Activated T-cell treated with anti-CD3 and anti-CD28 coated beads for 4 hours (primary cell): ENCODE data around the gene PTRHD1.
"Not testable (repeated sequence)": the region's sequence is repeated elsewhere in the genome, so short reads cannot be mapped to it uniquely, and the experiment has no call there.

ENCODE experiments used
- DNase-seq: peaks from one replicate; pipeline ENCODE4 v3.0.0-alpha.2; 2020

PTRHD1 gene

GRCh38 chr2:24805811-24806660 is 12.8 kb upstream of the PTRHD1 start:
- not testable (repeated sequence) for DNase-seq

- DNase-seq: not testable (repeated sequence)
Observed at GRCh38 chr2:24800487-24800886, 7.3 kb upstream of the PTRHD1 start.

DNA sequence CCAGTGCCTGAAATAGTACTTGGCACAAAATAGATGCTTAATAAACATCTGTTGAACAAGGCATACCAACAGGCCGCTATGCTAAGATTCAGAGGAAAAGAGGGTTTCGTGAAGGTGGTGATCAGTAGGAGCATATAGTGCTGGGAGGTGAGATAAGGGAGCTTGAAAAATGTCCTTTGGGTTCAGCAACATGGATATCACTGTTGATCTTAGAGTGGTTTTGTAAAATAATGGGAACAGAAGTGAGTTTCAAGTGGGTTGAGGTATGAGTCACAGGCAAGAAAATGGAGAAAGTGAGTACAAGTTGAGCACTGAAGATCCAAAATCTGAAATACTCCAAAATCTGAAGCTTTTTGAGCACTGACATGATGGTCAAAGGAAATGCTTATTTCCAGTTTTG is 4.5 kb upstream of the PTRHD1 start:
- no peak for DNase-seq

- DNase-seq: peak; percentile 5
Observed at GRCh38 chr2:24793761-24794435, 707 bp upstream of the PTRHD1 start.

DNA sequence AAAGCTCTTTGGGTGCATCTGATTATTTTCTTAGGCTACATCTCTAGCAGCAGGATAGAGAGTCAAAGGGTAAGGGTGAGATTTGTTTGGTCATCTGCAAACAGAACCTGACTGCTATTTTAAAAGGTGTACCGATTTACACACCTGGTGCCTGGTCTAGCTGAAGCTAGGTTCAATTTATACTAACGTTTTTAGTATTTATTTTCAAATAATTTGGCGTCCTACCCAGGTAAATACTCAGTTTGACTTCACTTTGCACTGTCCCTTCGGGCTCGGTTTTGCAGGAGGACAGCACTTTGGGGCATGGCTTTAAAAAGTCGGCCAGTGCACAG is 683 bp downstream of the PTRHD1 start:
- no peak for DNase-seq

DNA sequence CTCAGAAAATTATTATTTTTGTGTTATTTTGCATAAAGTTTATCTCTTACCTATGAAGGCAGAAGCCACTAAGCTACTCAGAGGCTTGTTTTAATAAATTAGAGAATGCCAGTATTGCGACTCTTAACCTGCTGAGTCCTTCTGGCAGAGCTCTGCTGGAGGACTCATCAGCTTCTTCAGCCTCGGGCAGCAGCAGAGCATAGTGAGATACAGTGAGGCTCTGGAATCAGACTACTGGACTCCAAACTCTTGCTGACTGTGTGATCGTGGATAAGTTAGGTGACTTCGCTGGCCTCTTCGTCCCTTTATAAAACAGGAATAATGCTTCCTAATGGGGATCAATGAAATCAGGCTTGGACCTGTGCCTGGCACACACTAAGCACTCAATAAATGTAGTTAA is 1.7 kb downstream of the PTRHD1 start:
- no peak for DNase-seq

GRCh38 chr2:24788816-24789215 is 4.4 kb downstream of the PTRHD1 start:
- no peak for DNase-seq

DNA sequence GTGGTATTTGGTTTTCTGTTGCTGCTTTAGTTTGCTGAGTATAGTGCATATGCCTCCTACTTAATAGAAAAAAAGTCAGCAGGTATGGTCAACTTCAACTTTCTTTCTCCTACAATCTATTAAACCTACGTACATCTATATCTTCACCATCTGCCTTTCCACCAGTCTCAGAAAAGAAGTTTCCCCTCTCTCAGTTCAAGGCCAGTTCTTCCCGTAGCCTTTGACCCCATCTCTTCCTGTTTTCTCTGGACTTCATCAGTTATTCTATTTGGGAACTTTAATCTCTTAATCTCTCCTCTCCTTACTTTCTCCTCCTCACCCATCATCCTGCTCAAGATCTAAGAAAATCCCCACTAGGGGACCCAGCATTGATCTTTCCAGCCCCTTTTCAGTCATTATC is 5.7 kb downstream of the PTRHD1 start:
- no peak for DNase-seq

DNA sequence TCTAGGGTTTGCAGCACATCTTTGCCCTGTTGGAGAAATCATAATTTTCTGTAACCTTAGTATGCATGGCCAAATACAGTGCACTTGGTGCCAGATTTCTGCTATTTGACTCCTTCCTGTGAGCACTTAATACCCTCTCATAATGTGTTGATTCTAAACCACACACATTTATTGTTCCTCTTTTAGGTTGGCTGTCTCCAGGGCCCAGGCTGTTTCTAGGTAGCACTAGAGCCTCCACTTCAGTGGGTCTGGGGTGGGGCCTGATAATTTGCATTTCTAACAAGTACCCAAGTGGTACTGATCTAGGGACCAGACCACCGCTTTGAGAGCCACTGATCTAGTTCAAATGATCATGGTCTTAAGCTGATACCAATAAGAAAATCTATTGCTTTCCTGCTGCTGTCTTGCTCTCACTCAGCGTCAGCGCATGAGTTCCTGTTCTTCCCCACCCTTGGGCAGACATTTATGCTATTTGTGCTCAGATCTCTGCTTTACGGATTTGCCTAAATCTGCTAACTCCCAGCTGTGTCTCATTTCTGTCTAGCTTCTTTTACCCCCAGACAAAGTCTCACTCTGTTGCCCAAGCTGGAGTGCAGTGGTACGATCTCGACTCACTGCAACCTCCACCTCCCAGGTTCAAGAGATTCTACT is 7.4 kb downstream of the PTRHD1 start:
- no peak for DNase-seq

DNA sequence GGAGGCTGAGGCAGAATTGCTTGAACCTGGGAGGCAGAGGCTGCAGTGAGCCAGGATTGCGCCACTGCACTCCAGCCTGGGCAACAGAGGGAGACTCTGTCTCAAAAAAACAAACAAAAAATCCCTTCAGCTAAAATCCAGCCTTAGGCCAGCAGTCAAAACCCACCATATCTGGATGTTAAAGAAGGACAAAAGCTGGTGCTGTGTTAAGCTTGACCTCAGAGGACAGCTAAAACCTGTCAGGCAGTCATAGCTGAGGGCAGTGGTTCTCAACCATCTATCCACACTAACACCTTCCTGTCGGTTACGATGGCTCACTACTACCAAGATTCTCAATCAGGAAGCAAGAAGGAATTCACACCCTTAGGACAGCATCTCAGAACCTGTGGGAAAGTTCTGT is 9.6 kb downstream of the PTRHD1 start:
- no peak for DNase-seq

- DNase-seq: no peak
Observed at GRCh38 chr2:24779116-24779515, 14.1 kb downstream of the PTRHD1 start.

DNA sequence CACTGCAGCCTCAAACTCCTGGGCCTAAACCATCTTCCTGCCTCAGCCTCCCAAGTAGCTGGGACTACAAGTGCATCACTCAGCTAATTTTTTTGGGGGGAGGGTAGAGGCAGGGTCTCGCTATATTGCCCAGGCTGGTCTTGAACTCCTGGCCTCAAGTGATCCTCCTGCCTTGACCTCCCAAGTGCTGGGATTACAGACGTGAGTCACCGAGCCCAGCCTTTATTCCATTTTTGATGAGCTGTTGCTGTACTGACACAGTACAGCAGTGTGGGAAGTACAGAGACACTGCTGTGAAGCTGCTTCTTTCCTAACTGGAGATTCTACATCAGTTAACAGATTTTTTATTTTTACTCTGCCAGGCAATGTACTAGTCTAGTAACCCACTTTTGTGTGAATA is 18.8 kb downstream of the PTRHD1 start:
- DNase-seq: no peak

- DNase-seq: no peak
Observed at GRCh38 chr2:24771764-24772586, 21.2 kb downstream of the PTRHD1 start.

- no peak for DNase-seq
Observed at GRCh38 chr2:24771061-24771460, 22.1 kb downstream of the PTRHD1 start.

GRCh38 chr2:24768601-24769000 is 24.6 kb downstream of the PTRHD1 start:
- DNase-seq: no peak

GRCh38 chr2:24768013-24768412 is 25.2 kb downstream of the PTRHD1 start:
- DNase-seq: no peak

DNA sequence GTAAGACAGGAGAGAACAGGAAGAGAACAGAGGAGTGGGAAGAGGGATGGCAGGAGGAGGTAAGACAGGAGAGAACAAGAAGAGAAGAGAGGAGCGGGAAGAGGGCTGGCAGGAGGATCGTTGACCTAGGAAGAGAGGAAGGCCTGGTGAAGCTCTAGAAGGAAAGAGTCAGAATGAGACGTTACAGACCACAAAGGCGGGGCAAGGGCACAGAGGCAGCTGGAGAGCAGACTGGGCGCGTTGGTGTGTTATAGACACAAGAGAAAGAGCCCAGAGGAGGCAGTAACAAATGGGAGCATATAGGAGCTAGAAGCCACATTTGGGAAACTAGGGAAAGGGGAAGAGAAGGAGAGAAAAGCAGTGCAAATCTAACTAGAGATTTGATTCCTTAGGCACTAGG is 26.6 kb downstream of the PTRHD1 start:
- no peak for DNase-seq

DNA sequence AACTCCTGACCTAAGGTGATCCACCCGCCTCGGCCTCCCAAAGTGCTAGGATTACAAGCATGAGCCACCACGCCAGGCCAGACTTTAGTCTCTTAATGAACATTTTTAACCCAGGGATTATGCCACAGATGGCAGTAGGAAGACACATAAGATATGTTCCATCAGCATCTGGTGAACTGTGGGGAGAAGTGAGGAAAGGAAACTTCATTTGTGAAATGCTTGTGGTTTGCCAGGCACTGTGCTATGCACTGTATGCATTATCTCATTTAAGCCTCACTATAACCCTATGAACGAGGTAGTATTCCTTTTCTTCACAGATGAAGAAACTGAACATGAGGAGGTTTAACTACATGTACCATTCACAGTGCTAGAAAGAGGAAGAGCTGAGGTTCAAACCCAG is 29.3 kb downstream of the PTRHD1 start:
- no peak for DNase-seq

GRCh38 chr2:24762518-24762917 is 30.7 kb downstream of the PTRHD1 start:
- no peak for DNase-seq

DNA sequence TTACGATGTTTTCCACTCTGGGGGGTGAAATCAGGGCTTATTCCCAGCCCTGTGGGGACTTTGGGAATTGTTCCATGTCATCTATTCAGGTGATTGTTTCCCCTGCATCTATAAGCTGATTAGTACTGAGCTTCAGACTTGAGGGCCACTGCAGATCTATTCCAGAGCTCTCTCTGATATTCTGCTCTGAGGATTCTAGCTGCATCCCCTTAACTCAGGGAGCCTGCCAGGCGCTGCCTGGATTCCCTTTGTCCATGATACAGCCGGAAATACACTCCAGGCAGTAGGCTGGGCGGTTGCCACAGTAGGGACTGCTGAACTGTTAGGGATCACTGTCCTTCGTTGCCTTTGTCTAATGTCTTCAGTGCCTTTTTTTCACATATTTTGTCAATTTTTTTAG is 31.3 kb downstream of the PTRHD1 start:
- DNase-seq: no peak

DNA sequence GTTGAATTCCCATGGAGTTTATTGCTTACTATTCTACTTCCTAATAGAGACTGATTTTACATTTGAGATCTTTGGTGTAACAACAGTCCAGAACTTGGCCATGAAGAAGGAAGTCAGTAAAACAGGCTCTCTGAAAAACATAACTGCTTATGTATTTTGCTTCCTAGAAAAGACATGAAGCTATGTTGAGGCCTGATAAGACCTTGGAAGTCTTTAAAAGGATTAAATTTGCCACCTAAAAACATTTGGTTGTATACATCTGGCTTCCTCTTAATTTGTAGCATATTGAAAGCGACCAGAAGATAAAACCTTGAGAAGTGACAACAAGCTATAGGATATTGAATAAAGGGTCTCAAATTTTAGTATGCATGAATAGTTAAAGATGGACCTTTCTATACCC is 36.4 kb downstream of the PTRHD1 start:
- no peak for DNase-seq

GRCh38 chr2:24754985-24755705 is 38.0 kb downstream of the PTRHD1 start:
- no peak for DNase-seq
